ENCODE measurements around the gene CEP170B. TPM values are rescaled to one million over a fixed set of nuclear protein-coding genes. Genes with fewer than 3 reads are reported as not detected.
"Not testable (repeated sequence)": the region's sequence is repeated elsewhere in the genome, so short reads cannot be mapped to it uniquely, and the experiment has no call there.

Gene CEP170B
- total and polyA plus RNA-seq, 7 donors = 2.0 to 15.7 (median 6.3) TPM

GRCh38 chr14:104886690-104887622, 21.9 kb downstream of the CEP170B start:
- peaks cover 3% of the 10 kb centered on the region for H3K4me1 ChIP-seq
- no peak overlapping the region for H3K4me3 ChIP-seq
- ATAC-seq (no peak), DNase-seq (peak; percentile 15 to 51)
- H3K36me3 ChIP-seq (ENCODE audit: insufficient read depth in 1 of 2, low read depth in 1 of 2) = peaks cover 0 to 50% of the 10 kb centered on the region in 2 donors
- TF ChIP-seq CTCF (IDR thresholded peaks at IDR 0.05) = no peak
- intact Hi-C loops (cut with DNase I) = no loop called here
- H3K27ac ChIP-seq = no peak overlapping the region
- no peaks in the 10 kb centered on the region for H3K27me3 ChIP-seq (ENCODE audit: insufficient read depth in 3 of 3, low read length in 2 of 3)
- WGBS, 3 donors = 94 to 96% (median 95%) methylated on average over 54 to 59 of the region's 59 CpGs
- H3K9me3 ChIP-seq = no peaks in the 10 kb centered on the region

GRCh38 chr14:104887623-104888488, 22.8 kb downstream of the CEP170B start:
- DNase-seq (peak; percentile 12 to 42), ATAC-seq (no peak)
- intact Hi-C loops (cut with DNase I) = no loop called here
- Histone ChIP-seq H3K27me3 (ENCODE audit: insufficient read depth in 3 of 3, low read length in 2 of 3) (no peaks in the 10 kb centered on the region), H3K4me1 (no peaks in the 10 kb centered on the region), H3K36me3 (ENCODE audit: insufficient read depth in 1 of 2, low read depth in 1 of 2) (peaks cover 0 to 50% of the 10 kb centered on the region in 2 donors), H3K4me3 (no peak overlapping the region), H3K9me3 (no peaks in the 10 kb centered on the region), H3K27ac (no peak overlapping the region)
- TF ChIP-seq CTCF (IDR thresholded peaks at IDR 0.05) = no peak
- 78 to 83% (median 82%) methylated on average over 25 to 33 of the region's 33 CpGs for WGBS, 3 donors

DNA sequence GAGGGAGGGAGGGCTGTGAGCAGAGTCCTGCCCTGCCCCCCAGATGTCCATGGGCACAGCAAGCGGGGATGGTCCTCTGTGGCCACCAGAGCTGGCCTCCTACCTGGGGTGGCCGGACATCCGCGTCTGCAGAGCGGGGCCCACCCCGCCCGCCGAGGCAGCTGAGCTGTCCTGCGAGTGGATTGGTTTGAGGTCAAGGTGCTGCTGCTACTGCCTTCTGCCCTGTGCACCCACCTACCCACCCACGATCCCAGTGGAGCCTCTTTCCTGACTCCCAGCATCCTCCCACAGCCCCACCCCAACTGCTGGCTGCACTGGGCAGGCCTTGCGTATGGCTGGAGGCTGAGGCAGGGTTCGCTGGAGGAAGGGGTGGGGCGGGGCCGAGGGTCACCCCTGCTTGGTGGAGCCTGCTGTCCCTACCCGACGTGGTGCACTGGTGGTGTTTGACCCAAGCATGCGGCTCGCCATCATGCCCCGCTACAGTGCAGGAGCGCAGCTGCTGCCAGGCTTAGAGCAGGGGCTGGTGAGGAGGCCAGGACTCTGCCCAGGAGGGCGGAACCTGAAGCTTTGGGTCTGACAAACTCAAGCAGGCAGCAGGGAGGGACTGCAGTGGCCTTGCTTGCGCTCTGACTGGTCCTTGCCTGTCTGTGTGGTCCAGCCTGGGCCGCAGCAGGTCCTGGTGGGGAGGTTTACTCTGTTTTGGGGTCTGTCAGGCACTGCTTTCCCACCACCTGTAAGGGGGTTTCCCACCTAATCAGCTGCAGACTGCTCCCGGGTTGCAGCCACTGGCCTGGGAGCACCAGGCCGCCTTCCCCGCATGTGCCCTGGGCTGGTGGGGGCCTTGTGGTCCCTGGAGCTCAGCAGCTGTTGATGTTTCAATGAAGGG, 23.7 kb downstream of the CEP170B start:
- H3K27me3 ChIP-seq (ENCODE audit: insufficient read depth in 3 of 3, low read length in 2 of 3) = no peaks in the 10 kb centered on the region
- intact Hi-C loops (cut with DNase I) = no loop called here
- DNase-seq = peak; percentile 10 to 52
- 90 to 94% (median 93%) methylated on average over 25 to 26 of the region's 26 CpGs for WGBS, 3 donors
- H3K4me3 ChIP-seq = no peak overlapping the region
- H3K9me3 ChIP-seq = no peaks in the 10 kb centered on the region
- TF ChIP-seq CTCF (IDR thresholded peaks at IDR 0.05) = no peak
- H3K36me3 ChIP-seq (ENCODE audit: insufficient read depth in 1 of 2, low read depth in 1 of 2) = peaks cover 0 to 45% of the 10 kb centered on the region in 2 donors
- no peak for ATAC-seq
- H3K4me1 ChIP-seq = no peaks in the 10 kb centered on the region
- H3K27ac ChIP-seq = no peak overlapping the region

DNA sequence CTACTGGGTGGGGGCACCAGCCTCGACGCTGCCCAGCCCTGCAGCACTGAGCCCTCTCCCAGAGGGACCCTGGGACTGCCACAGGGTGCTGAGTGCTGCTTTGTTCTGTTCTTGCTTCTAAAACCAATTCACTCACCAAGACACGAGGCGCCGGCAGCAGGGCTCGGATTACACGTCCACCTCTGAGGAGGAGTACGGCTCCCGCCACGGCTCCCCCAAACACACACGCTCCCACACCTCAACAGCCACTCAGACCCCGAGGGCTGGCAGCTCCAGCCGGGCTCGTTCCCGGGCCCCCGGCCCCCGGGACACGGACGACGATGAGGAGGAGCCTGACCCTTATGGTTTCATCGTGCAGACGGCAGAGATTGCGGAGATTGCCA, 24.3 kb downstream of the CEP170B start:
- ATAC-seq (no peak), DNase-seq (peak; percentile 8 to 44)
- H3K4me1 ChIP-seq = no peaks in the 10 kb centered on the region
- H3K27me3 ChIP-seq (ENCODE audit: insufficient read depth in 3 of 3, low read length in 2 of 3) = no peaks in the 10 kb centered on the region
- WGBS, 3 donors = 89 to 91% (median 91%) methylated on average over 22 to 23 of the region's 23 CpGs
- no peak overlapping the region for H3K27ac ChIP-seq
- no peak overlapping the region for H3K4me3 ChIP-seq
- no peak for TF ChIP-seq CTCF (IDR thresholded peaks at IDR 0.05)
- no peaks in the 10 kb centered on the region for H3K9me3 ChIP-seq
- intact Hi-C loops (cut with DNase I) = no loop called here
- peaks cover 0 to 47% of the 10 kb centered on the region in 2 donors for H3K36me3 ChIP-seq (ENCODE audit: insufficient read depth in 1 of 2, low read depth in 1 of 2)

GRCh38 chr14:104890292-104890691, 25.2 kb downstream of the CEP170B start:
- peaks cover 0 to 43% of the 10 kb centered on the region in 2 donors for H3K36me3 ChIP-seq (ENCODE audit: insufficient read depth in 1 of 2, low read depth in 1 of 2)
- H3K4me1 ChIP-seq; H3K9me3 ChIP-seq; ATAC-seq; H3K27me3 ChIP-seq (ENCODE audit: insufficient read depth in 3 of 3, low read length in 2 of 3); intact Hi-C loops (cut with DNase I); H3K27ac ChIP-seq; H3K4me3 ChIP-seq; DNase-seq: not testable (repeated sequence)

All from psoas muscle (tissue), 8 donors.